IMR-90 (cell line): ENCODE data around the gene PLEKHB1. TPM values are rescaled to one million over a fixed set of nuclear protein-coding genes. Genes with fewer than 3 reads are reported as not detected.

Experiments used
- ATAC-seq: fragments of 200-7000 bp; cut with Tn5 transposase; 2 replicates; pipeline ENCODE4 v1.9.1; 2020; ENCODE audit warnings: low read depth, mild to moderate bottlenecking, moderate library complexity
- BruUV-seq: library from RNA; stranded (reverse); fragments of 400-500 nt; replicated peaks from 2 replicates; lab custom pipeline; 2021; lab: Mats Ljungman, UMichigan
- CTCF ChIA-PET: fragments of 300-600 bp; formaldehyde crosslinking; extraction: SDS; loops from one replicate; lab custom pipeline; 2021; ENCODE audit warnings: antibody characterized with exemption; lab: Yijun Ruan, JAX
- POLR2A ChIA-PET: fragments of 300-600 bp; sonication (Branson Sonifier 250); formaldehyde crosslinking; loops from one replicate; lab custom pipeline; 2022; ENCODE audit warnings: antibody characterized with exemption; ENCODE audit not compliant: unreplicated experiment; lab: Charles Lee
- DNase-seq: peaks from one replicate; pipeline ENCODE4 v3.0.0; 2013
- H2AFZ ChIP-seq: replicated peaks from 2 replicates; pipeline ENCODE3; 2013; ENCODE audit warnings: low read length, mild to moderate bottlenecking; ENCODE audit not compliant: poor library complexity
- H2AK5ac ChIP-seq: 2 replicates; pipeline ENCODE4 v1.6.1; 2013; ENCODE audit warnings: low read depth, low read length, inconsistent platforms
- H2AK9ac ChIP-seq: replicated peaks from 2 replicates; pipeline ENCODE3; 2013; ENCODE audit warnings: mild to moderate bottlenecking, low read depth, low read length, moderate library complexity; ENCODE audit not compliant: poor library complexity
- H2BK120ac ChIP-seq: 2 replicates; pipeline ENCODE4 v1.6.1; 2013; ENCODE audit warnings: low read depth, low read length, inconsistent platforms
- H2BK15ac ChIP-seq: 3 replicates; pipeline ENCODE4 v1.6.1; 2013; ENCODE audit warnings: low read depth, low read length, inconsistent platforms
- H2BK20ac ChIP-seq: 2 replicates; pipeline ENCODE4 v1.6.1; 2013; ENCODE audit warnings: low read depth, mild to moderate bottlenecking, inconsistent platforms, low read length, moderate library complexity
- H2BK5ac ChIP-seq: 2 replicates; pipeline ENCODE4 v1.6.1; 2013; ENCODE audit warnings: mild to moderate bottlenecking, low read depth, low read length, inconsistent platforms; ENCODE audit not compliant: poor library complexity, severe bottlenecking
- H3K14ac ChIP-seq: replicated peaks from 2 replicates; pipeline ENCODE4 v1.6.1; 2013; ENCODE audit warnings: low read depth, low read length, inconsistent platforms
- H3K18ac ChIP-seq: 2 replicates; pipeline ENCODE4 v1.6.1; 2013; ENCODE audit warnings: low read depth, low read length, control low read depth
- H3K23ac ChIP-seq: 2 replicates; pipeline ENCODE4 v1.6.1; 2013; ENCODE audit warnings: low read depth, low read length, inconsistent platforms
- H3K27ac ChIP-seq: 2 replicates; pipeline ENCODE4 v1.5.1; 2013; ENCODE audit warnings: mild to moderate bottlenecking, control low read depth, low read length; ENCODE audit not compliant: insufficient read depth
- H3K27me3 ChIP-seq: 2 replicates; pipeline ENCODE4 v1.6.1; 2013; ENCODE audit warnings: low read length; ENCODE audit not compliant: control insufficient read depth, insufficient read depth
- H3K36me3 ChIP-seq: 2 replicates; pipeline ENCODE4 v1.6.1; 2013; ENCODE audit warnings: low read length, mixed read lengths; ENCODE audit not compliant: control insufficient read depth, insufficient read depth
- H3K4ac ChIP-seq: 2 replicates; pipeline ENCODE4 v1.6.1; 2013; ENCODE audit warnings: low read depth, low read length, inconsistent platforms
- H3K4me1 ChIP-seq: 2 replicates; pipeline ENCODE4 v1.6.1; 2013; ENCODE audit warnings: low read length, mixed read lengths; ENCODE audit not compliant: control insufficient read depth, insufficient read depth
- H3K4me2 ChIP-seq: 2 replicates; pipeline ENCODE4 v1.6.1; 2013; ENCODE audit warnings: low read depth, mild to moderate bottlenecking, control low read depth, low read length, moderate library complexity
- H3K4me3 ChIP-seq: 2 replicates; pipeline ENCODE4 v1.5.1; 2013; ENCODE audit warnings: low read depth, mild to moderate bottlenecking, control low read depth, low read length, moderate library complexity; ENCODE audit not compliant: insufficient read depth
- H3K56ac ChIP-seq: 2 replicates; pipeline ENCODE4 v1.6.1; 2013; ENCODE audit warnings: low read length, inconsistent platforms; ENCODE audit not compliant: insufficient read depth; ENCODE audit errors: extremely low read depth
- H3K79me1 ChIP-seq, 2 experiments: 2 replicates each; pipeline ENCODE4 v1.6.1; 2013; ENCODE audit warnings: low read length in 2 of 2, inconsistent platforms in 1 of 2, low read depth in 1 of 2
- H3K9ac ChIP-seq: 2 replicates; pipeline ENCODE4 v1.6.1; 2013; ENCODE audit warnings: low read depth, low read length, control low read depth
- H3K9me1 ChIP-seq: 2 replicates; pipeline ENCODE4 v1.6.1; 2013; ENCODE audit warnings: low read length, inconsistent platforms; ENCODE audit not compliant: insufficient read depth
- H3K9me3 ChIP-seq: 2 replicates; pipeline ENCODE4 v1.6.1; 2013; ENCODE audit warnings: low read length; ENCODE audit not compliant: control insufficient read depth, insufficient read depth
- H4K20me1 ChIP-seq: 2 replicates; pipeline ENCODE4 v1.6.1; 2013; ENCODE audit warnings: low read length, inconsistent platforms; ENCODE audit not compliant: insufficient read depth
- H4K5ac ChIP-seq: 2 replicates; pipeline ENCODE4 v1.6.1; 2013; ENCODE audit warnings: mild to moderate bottlenecking, low read depth, low read length, control low read depth
- H4K8ac ChIP-seq, 2 experiments: 2 replicates each; pipeline ENCODE4 v1.6.1; 2013; ENCODE audit warnings: low read depth in 2 of 2, low read length in 2 of 2, control low read depth in 1 of 2, inconsistent platforms in 1 of 2
- H4K91ac ChIP-seq: 2 replicates; pipeline ENCODE4 v1.6.1; 2013; ENCODE audit warnings: low read depth, low read length, inconsistent platforms; ENCODE audit not compliant: insufficient read depth
- CEBPB ChIP-seq: IDR thresholded peaks from 2 replicates; pipeline ENCODE4 v1.6.1; 2012; ENCODE audit warnings: low read depth, low read length, improper control_type of control experiment
- MAFK ChIP-seq: IDR thresholded peaks from 2 replicates; pipeline ENCODE4 v1.6.1; 2012; ENCODE audit warnings: low read depth, low read length, improper control_type of control experiment
- MXI1 ChIP-seq: IDR thresholded peaks from 2 replicates; pipeline ENCODE4 v1.6.1; 2012; ENCODE audit warnings: low read depth, mild to moderate bottlenecking, low read length, moderate library complexity, borderline replicate concordance
- RAD21 ChIP-seq: IDR thresholded peaks from 2 replicates; pipeline ENCODE4 v1.6.1; 2012; ENCODE audit warnings: low read length, improper control_type of control experiment
- WGBS, 2 experiments: methylation state at CpG; one replicate each; pipeline versions ENCODE4 v1.1.5 to v1.1.7; 2013; ENCODE audit warnings: missing lambda C conversion rate in 2 of 2; ENCODE audit not compliant: insufficient read length in 1 of 2; ENCODE audit errors: extremely low coverage in 2 of 2; 5-methylcytosine and 5-hydroxymethylcytosine counted together
- dilution Hi-C: fragments of 300-500 bp; cut with HindIII; formaldehyde crosslinking; loops from one replicate; pipeline ENCODE4 v1.14.3; 2018; ENCODE audit warnings: low sequenced_read_pairs; ENCODE audit not compliant: unreplicated experiment
- in situ Hi-C: fragments of 300-500 bp; cut with MboI; formaldehyde crosslinking; loops from 3 replicates; pipeline ENCODE4 v1.14.3; 2019; ENCODE audit warnings: low sequenced_read_pairs, inconsistent platforms, mixed read lengths
- intact Hi-C: fragments of 100-400 bp; cut with micrococcal nuclease; formaldehyde crosslinking; loops from 2 replicates; pipeline ENCODE4 v1.10.0; 2022
- polyA plus RNA-seq, 3 experiments: library from polyadenylated mRNA; depleted of rRNA; stranded (reverse); fragments of >200 nt; gene quantifications; 2 replicates each; pipeline ENCODE4 v1.2.3, GENCODE V29; 2012; ENCODE audit warnings: low replicate concordance in 1 of 3
- total RNA-seq: library from RNA; depleted of rRNA; stranded (reverse); fragments of >200 nt; gene quantifications from 2 replicates; pipeline ENCODE4 v1.2.3, GENCODE V29; 2012

Gene PLEKHB1
- total and polyA plus RNA-seq, 2 of the 4 experiments (the other 2 are of a cell fraction) = 0.36 to 0.86 TPM

GRCh38 chr11:73640592-73640991, 5.8 kb upstream of the PLEKHB1 start:
- dilution Hi-C loops = no loop called here
- no peak overlapping the region for H2AK9ac ChIP-seq

More at GRCh38 chr11:73640592-73640991, 5.8 kb upstream of the PLEKHB1 start:
- TF ChIP-seq MAFK (no peak), RAD21 (no peak), MXI1 (no peak), CEBPB (no peak)
- Histone ChIP-seq H3K4me2 (no peak overlapping the region), H2AFZ (no peak overlapping the region), H2BK5ac (no peak overlapping the region), H4K8ac (no peak overlapping the region), H4K91ac (no peak overlapping the region), H2AK5ac (no peak overlapping the region), H2BK120ac (no peak overlapping the region), H3K9ac (no peak overlapping the region), H3K18ac (no peak overlapping the region), H4K5ac (no peak overlapping the region), H3K4me3 (no peak overlapping the region), H3K14ac (no peak overlapping the region), H3K4ac (no peak overlapping the region), H3K9me1 (no peaks in the 10 kb centered on the region), H2BK15ac (no peak overlapping the region), H2BK20ac (no peak overlapping the region), H3K9me3 (no peaks in the 10 kb centered on the region), H3K79me1 (no peaks in the 10 kb centered on the region), H3K36me3 (no peaks in the 10 kb centered on the region), H4K20me1 (no peaks in the 10 kb centered on the region), H3K27me3 (peaks cover 20% of the 10 kb centered on the region), H3K56ac (no peak overlapping the region), H3K23ac (no peak overlapping the region), H3K27ac (no peak overlapping the region), H3K4me1 (no peaks in the 10 kb centered on the region)
- ATAC-seq = no peak
- in situ Hi-C loops (no loop called here), intact Hi-C loops (no loop called here)
- ChIA-PET CTCF (interaction anchor here (0.8 to 1.1 kb wide), 2 partner anchors 13 to 15 kb away, joined by 3 read pairs; no protein-coding TSS in a partner anchor), POLR2A (no interaction called here)
- DNase-seq = no peak
- no CpG with 5 or more reads among the region's 2 CpGs for WGBS, 2 experiments
- BruUV-seq = no TSS peak
